Frontal cortex (tissue), 4 donors: Measurements from ENCODE around the gene PROC. TPM values are rescaled to one million over a fixed set of nuclear protein-coding genes. Genes with fewer than 3 reads are reported as not detected.

Experiments
- DNase-seq, 2 donors: peaks; one replicate each; pipeline ENCODE4 v3.0.0; 2012; ENCODE audit warnings: low spot score in 2 of 2
- FAIRE-seq: peaks from 2 replicates; lab custom pipeline; 2012; peaks lifted over from hg19 to GRCh38; lab: Jason Lieb, UNC
- total RNA-seq: library from RNA; depleted of rRNA; stranded (reverse); fragments of >200 nt; gene quantifications from one replicate; pipeline ENCODE4 v1.2.3, GENCODE V29; 2014
- donor health status: control.
- donor health status: control.
- donor health status: control.

The PROC gene
- not detected for total RNA-seq

GRCh38 chr2:127418300-127419111 is at the start of gene PROC:
Gene PROC (plus strand): TSS chr2:127418427. CDS start chr2:127419943, 1,516 bp downstream.
- no peak for FAIRE-seq
- DNase-seq = no peak

GRCh38 chr2:127370010-127370409 is 48.2 kb upstream of the PROC start:
- FAIRE-seq (no peak), DNase-seq (no peak)

- FAIRE-seq = no peak
- DNase-seq = no peak
These were observed 47.2 kb upstream of the PROC start for GRCh38 chr2:127371037-127371436.

DNA sequence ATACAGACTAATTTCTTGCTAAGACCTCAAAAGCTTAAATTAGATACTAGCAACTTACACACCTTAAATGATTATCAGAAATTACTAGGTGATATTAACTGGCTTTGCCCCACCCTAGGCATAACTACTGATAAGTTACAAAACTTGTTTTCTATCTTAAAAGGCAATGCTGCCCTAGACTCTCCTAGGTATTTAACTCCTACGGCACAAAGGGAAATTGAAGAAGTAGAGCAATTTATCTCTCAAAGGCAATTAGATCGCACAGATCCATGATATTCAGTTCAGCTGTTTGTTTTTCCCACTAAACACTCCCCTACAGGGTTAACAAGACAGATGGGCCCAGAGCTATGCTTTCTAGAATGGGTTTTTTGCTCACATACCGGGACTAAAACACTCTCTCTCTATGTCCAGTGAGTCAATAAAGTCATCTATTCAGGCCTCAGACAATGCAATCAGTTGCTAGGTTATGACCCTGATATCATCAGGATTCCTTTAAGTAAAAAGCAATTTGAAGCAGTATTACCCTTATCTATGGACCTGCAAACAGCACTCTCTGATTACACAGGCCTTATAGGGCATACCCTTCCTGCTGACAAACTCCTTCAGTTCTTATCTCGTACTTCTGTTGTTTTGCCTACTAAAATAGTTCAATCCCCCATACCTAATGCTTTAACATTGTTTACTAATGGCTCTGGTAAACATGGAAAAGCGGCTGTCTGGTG is 44.7 kb upstream of the PROC start:
- no peak for FAIRE-seq
- DNase-seq = no peak

- FAIRE-seq (no peak), DNase-seq (no peak)
These were observed 42.0 kb upstream of the PROC start for GRCh38 chr2:127376257-127376656.

GRCh38 chr2:127377262-127377661 is 41.0 kb upstream of the PROC start:
- no peak for FAIRE-seq

GRCh38 chr2:127378720-127379119 is 39.5 kb upstream of the PROC start:
- DNase-seq (no peak), FAIRE-seq (no peak)

More at GRCh38 chr2:127377262-127377661, 41.0 kb upstream of the PROC start:
- DNase-seq = no peak

- no peak for DNase-seq
- FAIRE-seq = no peak
These were observed 38.4 kb upstream of the PROC start for GRCh38 chr2:127379712-127380355.

DNA sequence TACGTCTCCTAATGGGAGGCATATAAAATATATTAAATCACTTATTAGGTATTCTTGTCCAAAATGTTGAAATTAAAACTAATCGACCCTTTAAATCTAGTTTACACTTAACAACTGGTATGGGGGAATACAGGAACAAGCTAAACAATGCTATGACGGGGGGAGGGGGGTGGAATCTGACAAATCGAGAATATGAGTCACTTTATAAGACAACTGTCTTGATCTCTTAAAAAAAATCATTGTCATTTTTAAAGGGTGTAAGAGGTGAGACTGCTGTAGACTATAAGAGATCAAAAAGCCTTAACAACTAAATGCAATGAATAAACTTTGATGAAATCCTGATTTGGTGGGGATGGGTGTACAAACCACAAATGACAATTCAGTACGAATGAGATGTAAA is 36.5 kb upstream of the PROC start:
- DNase-seq (no peak), FAIRE-seq (no peak)

GRCh38 chr2:127382831-127383230 is 35.4 kb upstream of the PROC start:
- FAIRE-seq (no peak), DNase-seq (no peak)

DNA sequence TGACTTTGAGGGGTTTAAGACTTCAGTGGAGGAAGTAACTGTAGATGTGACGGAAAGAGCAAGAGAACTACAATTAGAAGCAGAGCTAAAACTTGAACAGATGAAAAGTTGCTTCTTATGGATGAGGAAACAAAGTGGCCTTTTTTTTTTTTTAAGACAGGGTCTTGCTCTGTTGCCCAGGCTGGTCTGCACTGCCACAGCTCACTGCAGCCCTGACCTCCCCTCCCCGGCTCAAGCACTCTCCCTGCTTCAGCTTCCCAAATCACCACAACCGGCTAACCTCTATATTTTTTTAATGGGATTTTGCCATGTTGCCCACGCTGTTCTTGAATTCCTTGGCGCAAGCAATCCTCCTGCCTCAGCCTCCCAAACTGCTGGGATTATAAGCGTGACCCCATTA is 33.7 kb upstream of the PROC start:
- no peak for DNase-seq
- FAIRE-seq = no peak

DNA sequence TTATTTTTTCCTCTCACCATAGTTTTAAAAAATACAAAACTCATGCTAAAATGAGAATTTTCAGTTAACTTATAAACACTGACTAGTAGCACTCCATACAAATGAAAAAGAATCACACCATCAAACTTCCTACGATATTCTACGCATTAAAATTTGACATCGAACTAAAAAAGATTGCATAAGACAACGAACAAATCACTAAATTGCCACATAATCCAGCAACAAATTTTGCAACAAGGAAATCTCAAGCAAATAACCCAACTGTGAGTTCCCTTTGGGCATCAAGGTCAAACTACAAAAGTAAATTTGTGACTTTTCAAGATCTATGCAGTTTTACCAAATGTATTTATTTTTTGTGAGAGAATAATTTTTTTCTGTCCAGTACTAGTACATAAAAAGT is 32.0 kb upstream of the PROC start:
- FAIRE-seq (no peak), DNase-seq (no peak)

GRCh38 chr2:127386764-127387654 is 31.2 kb upstream of the PROC start:
- FAIRE-seq (no peak), DNase-seq (peak; percentile 77 to 83)

DNA sequence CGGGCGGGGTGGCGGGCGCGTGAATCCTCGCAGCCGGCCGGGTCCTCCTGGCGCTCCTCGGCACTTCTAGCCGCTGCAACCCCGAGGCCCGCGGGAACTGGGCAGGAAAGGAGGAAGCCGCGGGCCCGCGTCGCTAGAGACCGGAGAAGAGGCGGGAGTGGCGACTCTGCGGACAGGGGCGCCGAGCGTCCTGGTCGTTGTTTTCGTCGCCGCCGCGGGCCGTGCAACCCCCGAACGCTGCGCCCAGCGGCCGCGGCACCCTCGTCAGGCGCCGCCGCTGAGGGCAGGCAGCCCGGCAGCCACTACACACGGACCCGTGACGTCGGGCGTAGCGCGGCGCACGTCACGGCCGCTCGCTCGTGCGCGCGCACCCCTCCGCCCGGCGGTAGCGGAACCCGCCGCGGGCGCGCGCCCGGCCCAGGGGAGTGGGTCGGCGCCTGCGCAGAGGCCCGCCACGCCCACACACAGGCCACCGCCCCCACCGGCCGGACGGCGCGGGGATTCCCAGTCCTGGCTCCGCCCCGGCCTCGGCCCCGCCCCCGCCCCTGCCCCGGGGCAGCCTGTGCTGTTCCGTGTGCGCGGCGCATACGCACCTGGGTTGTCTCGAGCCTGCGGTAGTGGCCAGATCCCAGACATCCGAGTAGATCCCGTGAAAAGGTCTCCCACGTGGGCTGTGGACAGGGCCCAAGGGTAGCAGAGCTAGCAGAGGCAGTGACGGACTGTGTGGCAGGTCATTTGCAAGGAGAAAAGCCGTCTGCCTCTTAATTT is 30.4 kb upstream of the PROC start, which contains the start of gene MAP3K2:
TSS of gene MAP3K2 (minus strand) at position 321 of the 768 bp plus-strand sequence. CDS start 44,846 bp downstream, outside the sequence.
- FAIRE-seq (no peak), DNase-seq (peak; percentile 93 to 94)

DNA sequence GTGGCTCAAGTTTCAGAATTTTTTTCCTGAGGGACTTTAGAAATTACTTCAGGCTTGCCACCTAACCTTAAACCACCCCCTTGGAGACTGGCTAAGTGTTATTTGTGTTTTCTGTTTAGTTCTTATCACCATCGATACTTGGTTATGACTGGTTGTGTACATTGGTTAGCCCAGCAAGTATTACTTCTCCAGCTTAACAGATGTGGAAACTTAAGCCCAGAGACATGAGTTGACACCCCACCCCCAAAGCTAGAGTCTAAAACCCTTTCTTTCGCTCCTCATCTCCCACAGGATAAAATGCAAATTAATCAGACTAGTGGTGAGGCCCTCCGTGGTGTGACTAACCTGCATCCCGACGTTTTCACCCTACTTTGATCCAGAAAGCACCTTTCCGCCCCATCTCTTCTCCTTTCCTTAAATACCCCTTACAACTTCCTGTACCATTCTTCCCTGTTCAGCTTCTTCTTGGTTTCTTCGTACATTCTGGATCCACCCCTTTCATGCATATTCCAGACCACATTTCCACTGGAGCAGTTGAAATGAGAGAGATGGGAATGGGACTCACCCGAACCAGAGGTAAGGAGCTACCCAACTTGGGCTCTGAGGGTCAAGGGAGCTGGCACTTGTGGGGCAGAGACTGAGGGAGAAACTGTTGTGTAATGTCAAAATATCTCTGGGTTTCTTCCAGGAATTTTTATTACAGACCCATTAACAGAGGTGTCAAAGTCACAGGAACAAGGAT is 29.6 kb upstream of the PROC start:
- FAIRE-seq = no peak
- no peak for DNase-seq

GRCh38 chr2:127389778-127390435 is 28.3 kb upstream of the PROC start:
- no peak for DNase-seq
- no peak for FAIRE-seq

GRCh38 chr2:127392133-127392827 is 25.9 kb upstream of the PROC start:
- DNase-seq (no peak), FAIRE-seq (no peak)
